Skeletal muscle satellite cell (primary cell): ENCODE results near the gene RPS28.

ENCODE experiments used
- H3K27me3 ChIP-seq: 2 replicates; pipeline ENCODE4 v1.7.0; 2013; ENCODE audit warnings: low read length; ENCODE audit not compliant: control insufficient read depth, insufficient read depth
- H3K36me3 ChIP-seq: 2 replicates; pipeline ENCODE4 v1.7.0; 2013; ENCODE audit warnings: mild to moderate bottlenecking, control low read depth, low read length; ENCODE audit not compliant: insufficient read depth
- H3K4me1 ChIP-seq: 2 replicates; pipeline ENCODE4 v1.7.0; 2013; ENCODE audit warnings: low read length; ENCODE audit not compliant: control insufficient read depth, insufficient read depth
- H3K4me2 ChIP-seq: 2 replicates; pipeline ENCODE4 v1.7.0; 2013; ENCODE audit warnings: mild to moderate bottlenecking, low read length
- H3K4me3 ChIP-seq: 2 replicates; pipeline ENCODE4 v1.7.0; 2013; ENCODE audit warnings: low read length
- H3K9ac ChIP-seq: 2 replicates; pipeline ENCODE4 v1.7.0; 2013; ENCODE audit warnings: mild to moderate bottlenecking, low read depth, low read length, moderate library complexity
- H3K9me3 ChIP-seq: replicated peaks from 2 replicates; pipeline ENCODE4 v1.7.0; 2013; ENCODE audit warnings: mild to moderate bottlenecking, control low read depth, low read length

RPS28 gene

DNA sequence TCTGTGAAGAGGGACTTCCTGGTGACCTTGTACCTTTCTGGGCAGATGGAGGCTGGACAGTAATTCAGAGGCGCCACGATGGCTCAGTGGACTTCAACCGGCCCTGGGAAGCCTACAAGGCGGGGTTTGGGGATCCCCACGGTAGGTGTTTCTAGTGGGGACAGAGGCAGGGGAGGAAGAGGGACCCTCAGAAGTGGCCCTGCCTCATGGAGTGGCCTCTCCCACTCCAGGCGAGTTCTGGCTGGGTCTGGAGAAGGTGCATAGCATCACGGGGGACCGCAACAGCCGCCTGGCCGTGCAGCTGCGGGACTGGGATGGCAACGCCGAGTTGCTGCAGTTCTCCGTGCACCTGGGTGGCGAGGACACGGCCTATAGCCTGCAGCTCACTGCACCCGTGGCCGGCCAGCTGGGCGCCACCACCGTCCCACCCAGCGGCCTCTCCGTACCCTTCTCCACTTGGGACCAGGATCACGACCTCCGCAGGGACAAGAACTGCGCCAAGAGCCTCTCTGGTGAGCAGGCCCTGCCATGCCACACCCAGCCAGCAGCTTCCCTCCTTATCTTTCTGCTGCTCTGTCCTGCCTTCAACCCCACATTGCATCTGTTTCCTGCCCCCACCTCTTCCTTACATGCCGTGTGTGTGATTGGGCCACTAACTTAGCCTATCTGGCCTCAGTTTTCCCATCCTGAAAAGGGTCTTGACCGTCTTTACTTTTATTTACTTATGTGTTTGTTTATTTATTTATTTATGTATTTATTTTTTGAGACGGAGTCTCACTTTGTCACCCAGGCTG, 49.9 kb downstream of the RPS28 start:
- H3K4me3 ChIP-seq = no peak overlapping the region

More for the DNA sequence above, 49.9 kb downstream of the RPS28 start:
- H3K27me3 ChIP-seq = no peaks in the 10 kb centered on the region
- peaks cover 35% of the 10 kb centered on the region for H3K4me1 ChIP-seq
- no peak overlapping the region for H3K4me2 ChIP-seq
- no peaks in the 10 kb centered on the region for H3K9me3 ChIP-seq
- no peak overlapping the region for H3K9ac ChIP-seq
- peaks cover 52% of the 10 kb centered on the region for H3K36me3 ChIP-seq
